PFSK-1 (cell line): Measurements from ENCODE around the gene CSNK2A2.

Experiments used
- FOXP2 ChIP-seq: optimal IDR thresholded peaks from 2 replicates; pipeline ENCODE3; 2011; ENCODE audit warnings: borderline replicate concordance, control low read depth, inconsistent platforms; ENCODE audit not compliant: insufficient read depth; ENCODE audit errors: extremely low read length, extremely low read depth
- POLR2AphosphoS5 ChIP-seq: IDR thresholded peaks from 2 replicates; pipeline ENCODE4 v1.6.1; 2012; ENCODE audit warnings: low read depth, mild to moderate bottlenecking, control low read depth, low read length, moderate library complexity
- TAF1 ChIP-seq: IDR thresholded peaks from 2 replicates; pipeline ENCODE4 v1.6.1; 2012; ENCODE audit warnings: low read length, control low read depth, borderline replicate concordance; ENCODE audit not compliant: insufficient read depth

GRCh38 chr16:58200004-58200797 lies 2.3 kb upstream of the CSNK2A2 start:
- TF ChIP-seq POLR2AphosphoS5 = no peak
- no peak for TF ChIP-seq TAF1
- TF ChIP-seq FOXP2 = no peak
